Stomach (tissue), 9 donors: ENCODE data around the gene PCDHA13. TPM values are rescaled to one million over a fixed set of nuclear protein-coding genes. Genes with fewer than 3 reads are reported as not detected.
A peak's percentile ranks its signal among the peaks of the same experiment; 100 is the strongest.

Experiments
- DNase-seq, 2 donors: peaks; one replicate each; pipeline versions ENCODE4 v3.0.0 to v3.0.0-alpha.2; 2013 to 2019
- H3K27ac ChIP-seq, 5 donors: fragments of 200-600 bp in 4 of 5; sonication (generic) in 4 of 5; one replicate each; pipeline ENCODE4 v1.5.1; 2013 to 2019; ENCODE audit warnings: mild to moderate bottlenecking in 1 of 5, moderate library complexity in 1 of 5
- H3K27me3 ChIP-seq, 3 donors: fragments of 200-600 bp; sonication (generic); one replicate each; pipeline ENCODE4 v1.5.1; 2017 to 2019; ENCODE audit warnings: mixed run types in 1 of 3
- H3K36me3 ChIP-seq, 4 donors: fragments of 200-600 bp; sonication (generic); 1 replicate in 3 of 4; 2 replicates in 1 of 4; pipeline ENCODE4 v1.5.1; 2016 to 2019
- H3K4me1 ChIP-seq, 4 donors: fragments of 200-600 bp; sonication (generic); one replicate each; pipeline ENCODE4 v1.5.1; 2016 to 2019
- H3K4me3 ChIP-seq, 4 donors: fragments of 200-600 bp; sonication (generic) in 3 of 4; one replicate each; pipeline ENCODE4 v1.5.1; 2016 to 2019; ENCODE audit warnings: mild to moderate bottlenecking in 1 of 4
- H3K9me3 ChIP-seq, 4 donors: fragments of 200-600 bp; sonication (generic); one replicate each; pipeline ENCODE4 v1.5.1; 2016 to 2019
- CTCF ChIP-seq, 7 experiments: fragments of 450-650 bp in 4 of 7; fragments of 200-600 bp in 3 of 7; sonication (generic) in 3 of 7; IDR thresholded peaks; one replicate each; pipeline ENCODE4 v1.5.1; 2016 to 2019; ENCODE audit warnings: antibody characterized with exemption in 7 of 7, control low read depth in 2 of 7, mild to moderate bottlenecking in 1 of 7
- EP300 ChIP-seq: sonication (generic); formaldehyde crosslinking; IDR thresholded peaks from one replicate; pipeline ENCODE4 v1.6.1; 2017; ENCODE audit warnings: antibody characterized with exemption
- POLR2A ChIP-seq, 4 donors: fragments of 450-650 bp; IDR thresholded peaks; one replicate each; pipeline ENCODE4 v1.6.1; 2016; ENCODE audit warnings: antibody characterized with exemption in 4 of 4, control low read depth in 2 of 4, mild to moderate bottlenecking in 1 of 4, moderate library complexity in 1 of 4
- POLR2AphosphoS5 ChIP-seq, 3 donors: sonication (generic); formaldehyde crosslinking; IDR thresholded peaks; one replicate each; pipeline ENCODE4 v1.6.1; 2016; ENCODE audit warnings: antibody characterized with exemption in 3 of 3
- WGBS, 5 donors: extraction: QIAGEN DNeasy Blood & Tissue Kit in 3 of 5; methylation state at CpG; one replicate each; pipeline versions ENCODE4 v1.1.5 to v1.1.7; 2013 to 2018; 5-methylcytosine and 5-hydroxymethylcytosine counted together
- intact Hi-C: fragments of 100-400 bp; cut with DNase I; formaldehyde crosslinking; loops from one replicate; pipeline ENCODE4 v1.15.1; 2023; ENCODE audit warnings: low total_unique reads
- polyA plus RNA-seq, 3 donors: library from polyadenylated mRNA; stranded (reverse); fragments of 200-250 nt; gene quantifications; one replicate each; pipeline ENCODE4 v1.2.3, GENCODE V29; 2013
- total RNA-seq, 5 donors: library from RNA; depleted of rRNA; stranded (reverse); fragments of >200 nt; gene quantifications; one replicate each; pipeline versions ENCODE4 v1.1.0 to v1.2.3, GENCODE V29; 2014 to 2016
- donor health status: healthy with polysubstance abuse.
- donor health status: Bipolar disorder and iron deficiency.
- donor health status: healthy.

The PCDHA13 gene
- total and polyA plus RNA-seq, 8 donors, result 0.14 to 4.3 (median 0.61) TPM; not detected in 3

GRCh38 chr5:140923601-140924000 is 41.7 kb downstream of the PCDHA13 start:
- Histone ChIP-seq H3K9me3 (peaks cover 0 to 32% (median 4%) of the 10 kb centered on the region in 4 donors), H3K4me3 (no peak overlapping the region), H3K36me3 (no peaks in the 10 kb centered on the region), H3K27me3 (peaks cover 0 to 48% (median 44%) of the 10 kb centered on the region in 3 donors), H3K4me1 (peaks cover 7 to 22% (median 17%) of the 10 kb centered on the region in 4 donors), H3K27ac (no peak overlapping the region)
- no peak for DNase-seq
- TF ChIP-seq POLR2A (IDR thresholded peaks at IDR 0.05), result no peak
- no peak for TF ChIP-seq CTCF (IDR thresholded peaks at IDR 0.05)
- TF ChIP-seq POLR2AphosphoS5 (IDR thresholded peaks at IDR 0.05), result no peak
- intact Hi-C loops, result no loop called here
- 54 to 69% (median 64%) methylated on average over 4 of the region's 4 CpGs for WGBS, 5 donors

DNA sequence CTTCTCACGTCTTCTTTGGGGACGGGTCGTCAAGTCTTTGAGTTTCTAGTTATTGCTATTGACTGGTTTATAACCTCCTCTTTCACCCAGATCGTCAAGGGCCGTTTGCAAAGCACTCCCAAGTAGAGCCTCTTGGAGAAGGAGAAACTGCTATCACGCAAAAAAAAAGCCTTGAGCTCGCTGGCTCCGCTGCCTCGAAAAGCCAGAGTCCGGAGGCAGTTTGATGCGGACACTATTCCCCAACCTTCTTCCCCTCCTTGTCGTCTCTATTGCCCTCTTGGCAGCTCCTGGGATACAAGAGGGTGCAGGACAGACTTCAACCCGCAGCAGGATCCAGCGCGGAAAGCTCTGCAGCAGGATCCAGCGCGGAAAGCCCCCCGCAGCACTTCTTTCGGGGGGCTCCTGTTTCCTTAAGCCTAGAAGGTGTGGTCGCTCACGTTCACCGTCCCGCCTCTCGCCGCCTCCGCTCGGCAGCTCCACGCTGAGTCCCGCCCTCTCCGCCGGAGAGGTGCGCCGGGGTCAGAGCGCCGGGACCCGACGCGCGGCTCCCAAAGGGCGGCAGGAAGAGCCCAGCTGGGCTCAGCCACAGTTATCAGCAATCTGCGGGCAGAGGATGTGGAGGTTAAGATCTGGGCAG is 44.0 kb downstream of the PCDHA13 start, which contains the start of gene PCDHAC1:
Gene PCDHAC1 (plus strand): TSS at position 494 of the 637 bp plus-strand sequence. CDS start 594 bp downstream, outside the sequence.
- intact Hi-C loops, result no loop called here
- H3K9me3 ChIP-seq, result peaks cover 0 to 32% (median 4%) of the 10 kb centered on the region in 4 donors
- DNase-seq, result peak in 1 of 2 donors; percentile 37
- H3K4me3 ChIP-seq, result peak within 1 kb of the TSS; percentile 48 to 59 (median 54)
- peak within 1 kb of the TSS in 3 of 5 donors; percentile 2 to 64 (median 40) for H3K27ac ChIP-seq
- no peak for TF ChIP-seq POLR2A (IDR thresholded peaks at IDR 0.05)
- TF ChIP-seq POLR2AphosphoS5 (IDR thresholded peaks at IDR 0.05), result no peak
- TF ChIP-seq CTCF (IDR thresholded peaks at IDR 0.05), result no peak
- no peak for TF ChIP-seq EP300
- 4 to 11% (median 8%) methylated on average over 19 to 41 of the region's 41 CpGs for WGBS, 5 donors
- peaks cover 7 to 22% (median 17%) of the 10 kb centered on the region in 4 donors for H3K4me1 ChIP-seq
- H3K27me3 ChIP-seq, result peaks cover 0 to 56% (median 47%) of the 10 kb centered on the region in 3 donors
- H3K36me3 ChIP-seq, result no peaks in the 10 kb centered on the region

DNA sequence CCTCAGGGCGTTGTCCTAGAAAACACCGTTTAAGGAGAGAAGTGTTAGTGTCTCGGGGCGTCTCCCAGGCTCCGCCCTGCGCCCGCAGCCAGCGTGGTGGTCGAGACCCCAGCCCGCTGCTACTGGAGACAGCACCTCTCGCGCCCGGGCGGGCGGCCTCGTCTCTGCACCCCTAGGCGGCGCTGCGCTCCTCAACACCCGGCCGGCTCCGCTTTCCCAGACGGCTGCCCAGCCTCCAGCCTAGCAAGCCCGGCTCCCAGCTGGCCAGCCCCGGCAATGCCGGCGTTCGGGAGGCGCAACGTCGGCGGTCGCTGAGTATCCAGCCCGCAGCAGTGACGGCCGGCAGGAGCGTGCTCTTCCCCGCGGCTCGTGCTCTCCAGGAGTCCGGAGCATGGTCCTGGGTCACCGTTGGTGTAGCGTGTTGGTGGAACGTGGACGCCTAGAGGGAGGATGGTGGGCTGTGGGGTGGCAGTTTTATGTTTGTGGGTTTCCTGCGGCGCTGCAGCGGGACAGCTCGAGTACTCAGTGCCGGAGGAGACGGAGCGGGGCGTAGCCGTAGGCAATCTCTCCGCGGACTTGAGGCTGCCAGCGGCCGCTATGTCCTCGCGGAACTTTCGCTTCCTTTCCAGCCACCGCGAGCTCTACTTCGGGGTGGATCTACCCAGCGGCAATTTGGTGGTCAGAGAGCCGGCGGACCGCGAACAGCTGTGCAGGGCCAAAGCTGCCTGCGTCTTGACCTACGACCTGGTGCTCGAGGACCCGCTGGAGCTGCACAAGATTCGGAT is 44.7 kb downstream of the PCDHA13 start:
- intact Hi-C loops, result no loop called here
- TF ChIP-seq POLR2A (IDR thresholded peaks at IDR 0.05) (no peak), CTCF (IDR thresholded peaks at IDR 0.05) (peak in 5 of 7 experiments; percentile 36 to 65 (median 49))
- WGBS, 5 donors, result 4 to 10% (median 5%) methylated on average over 49 to 74 of the region's 74 CpGs
- DNase-seq, result peak; percentile 66 to 89
- peaks cover 0 to 32% (median 4%) of the 10 kb centered on the region in 4 donors for H3K9me3 ChIP-seq
- peak overlapping the region in 3 of 5 donors; percentile 2 to 64 (median 40) for H3K27ac ChIP-seq
- peaks cover 7 to 22% (median 17%) of the 10 kb centered on the region in 4 donors for H3K4me1 ChIP-seq
- no peaks in the 10 kb centered on the region for H3K36me3 ChIP-seq
- H3K27me3 ChIP-seq, result peaks cover 0 to 56% (median 47%) of the 10 kb centered on the region in 3 donors
- H3K4me3 ChIP-seq, result peak overlapping the region; percentile 48 to 59 (median 54)

DNA sequence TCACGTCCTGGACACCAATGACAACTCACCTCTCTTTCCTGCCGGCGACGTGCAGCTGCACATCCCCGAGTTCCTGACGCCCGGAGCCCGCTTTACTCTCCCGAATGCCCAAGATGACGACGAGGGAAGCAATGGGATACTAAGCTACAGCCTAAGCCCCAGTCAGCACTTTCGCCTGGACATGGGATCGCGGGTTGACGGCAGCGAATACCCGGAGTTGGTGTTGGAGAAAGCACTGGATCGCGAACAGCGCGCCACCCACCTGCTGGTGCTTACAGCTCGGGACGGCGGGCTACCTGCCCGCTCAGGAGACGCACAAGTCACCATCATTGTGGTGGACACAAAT is 45.3 kb downstream of the PCDHA13 start:
- Histone ChIP-seq H3K4me3 (peak overlapping the region; percentile 48 to 59 (median 54)), H3K27ac (peak overlapping the region in 2 of 5 donors; percentile 40 to 64), H3K9me3 (peaks cover 0 to 32% (median 4%) of the 10 kb centered on the region in 4 donors), H3K27me3 (peaks cover 0 to 56% (median 47%) of the 10 kb centered on the region in 3 donors), H3K36me3 (no peaks in the 10 kb centered on the region), H3K4me1 (peaks cover 7 to 22% (median 17%) of the 10 kb centered on the region in 4 donors)
- no peak for DNase-seq
- intact Hi-C loops, result no loop called here
- WGBS, 5 donors, result 0 to 15% (median 12%) methylated on average over 4 to 26 of the region's 26 CpGs
- TF ChIP-seq CTCF (IDR thresholded peaks at IDR 0.05) (no peak), POLR2A (IDR thresholded peaks at IDR 0.05) (no peak), EP300 (no peak), POLR2AphosphoS5 (IDR thresholded peaks at IDR 0.05) (no peak)
